ENCODE results near the gene BANK1.

Gene BANK1

DNA sequence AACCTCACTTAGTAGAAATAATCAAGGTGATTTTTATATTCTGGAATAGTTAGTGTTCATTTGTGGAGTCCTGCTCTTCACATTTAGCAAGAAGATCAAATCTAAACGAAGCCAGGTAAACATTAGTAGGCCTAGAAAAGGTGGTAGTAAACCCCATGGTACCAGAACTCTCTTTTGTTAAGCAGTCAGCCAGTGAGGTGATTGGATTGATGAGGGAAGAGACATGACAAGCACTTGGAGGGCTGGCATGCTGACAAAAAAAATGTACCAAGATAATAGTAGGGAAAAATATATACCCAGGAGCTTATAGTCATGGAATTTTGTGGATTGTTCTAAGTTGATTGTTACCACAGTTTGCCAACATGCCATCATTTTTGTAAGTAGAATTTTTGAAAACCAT, 163.8 kb downstream of the BANK1 start:
- no peak for DNase-seq

DNA sequence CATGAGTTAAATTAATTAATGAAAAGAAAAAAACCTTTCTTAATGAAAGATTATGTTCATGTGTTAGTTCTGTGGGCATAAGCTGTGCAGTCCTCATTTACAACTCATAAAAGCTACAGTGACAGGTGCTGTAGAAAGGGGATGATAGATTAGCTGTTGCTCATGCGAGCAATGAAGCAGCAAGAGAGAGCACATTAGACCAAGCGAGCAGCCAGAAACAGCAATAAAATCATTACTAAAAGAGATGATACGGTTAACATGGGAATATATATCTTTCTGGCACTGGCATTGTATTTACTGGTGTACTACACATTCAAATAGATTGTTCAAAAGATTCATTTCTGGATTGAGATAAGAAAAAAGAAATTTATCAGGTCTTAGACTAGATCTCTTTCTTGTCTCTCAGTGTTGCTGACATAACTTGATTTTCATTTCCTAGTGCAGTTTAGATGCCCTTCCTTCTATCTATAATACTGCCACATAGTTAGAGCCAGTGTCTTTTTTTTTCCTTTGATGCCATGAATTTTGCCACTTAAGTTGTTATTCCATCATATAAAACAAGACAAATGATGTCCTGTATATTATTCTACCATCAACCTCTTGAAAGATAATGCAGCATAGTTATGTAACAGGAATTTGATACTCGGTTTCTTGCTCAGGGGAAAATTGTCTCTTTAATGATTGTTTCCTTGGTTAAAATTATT, 164.6 kb downstream of the BANK1 start:
- H3K4me2 ChIP-seq (ENCODE audit: insufficient read depth, low read length), result no peak overlapping the region
- H3K9ac ChIP-seq (ENCODE audit: low read depth, low read length), result no peak overlapping the region
- H3K36me3 ChIP-seq (ENCODE audit: insufficient read depth, low read length), result no peaks in the 10 kb centered on the region
- H3K27ac ChIP-seq (ENCODE audit: low read length), result no peak overlapping the region
- H4K20me1 ChIP-seq (ENCODE audit: insufficient read depth, low read length), result no peaks in the 10 kb centered on the region
- H3K79me2 ChIP-seq (ENCODE audit: insufficient read depth, low read length), result no peaks in the 10 kb centered on the region
- no peak overlapping the region for H2AFZ ChIP-seq (ENCODE audit: low read depth, low read length)
- ATAC-seq (ENCODE audit: insufficient read depth, low read depth) (no peak), DNase-seq (no peak)
- no peak overlapping the region for H3K4me3 ChIP-seq (ENCODE audit: low read depth in 1 of 2, low read length in 2 of 2)
- H3K9me3 ChIP-seq (ENCODE audit: insufficient read depth, low read length, severe bottlenecking), result no peaks in the 10 kb centered on the region
- H3K4me1 ChIP-seq (ENCODE audit: insufficient read depth, low read length), result no peaks in the 10 kb centered on the region
- H3K27me3 ChIP-seq (ENCODE audit: insufficient read depth, low read length, poor library complexity), result peaks cover 3% of the 10 kb centered on the region
- no peak for TF ChIP-seq EZH2 (IDR thresholded peaks at IDR 0.05; ENCODE audit: borderline replicate concordance, low read depth, low read length, severe bottlenecking)
- TF ChIP-seq, protein P1, sequence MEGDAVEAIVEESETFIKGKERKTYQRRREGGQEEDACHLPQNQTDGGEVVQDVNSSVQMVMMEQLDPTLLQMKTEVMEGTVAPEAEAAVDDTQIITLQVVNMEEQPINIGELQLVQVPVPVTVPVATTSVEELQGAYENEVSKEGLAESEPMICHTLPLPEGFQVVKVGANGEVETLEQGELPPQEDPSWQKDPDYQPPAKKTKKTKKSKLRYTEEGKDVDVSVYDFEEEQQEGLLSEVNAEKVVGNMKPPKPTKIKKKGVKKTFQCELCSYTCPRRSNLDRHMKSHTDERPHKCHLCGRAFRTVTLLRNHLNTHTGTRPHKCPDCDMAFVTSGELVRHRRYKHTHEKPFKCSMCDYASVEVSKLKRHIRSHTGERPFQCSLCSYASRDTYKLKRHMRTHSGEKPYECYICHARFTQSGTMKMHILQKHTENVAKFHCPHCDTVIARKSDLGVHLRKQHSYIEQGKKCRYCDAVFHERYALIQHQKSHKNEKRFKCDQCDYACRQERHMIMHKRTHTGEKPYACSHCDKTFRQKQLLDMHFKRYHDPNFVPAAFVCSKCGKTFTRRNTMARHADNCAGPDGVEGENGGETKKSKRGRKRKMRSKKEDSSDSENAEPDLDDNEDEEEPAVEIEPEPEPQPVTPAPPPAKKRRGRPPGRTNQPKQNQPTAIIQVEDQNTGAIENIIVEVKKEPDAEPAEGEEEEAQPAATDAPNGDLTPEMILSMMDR (IDR thresholded peaks at IDR 0.05; ENCODE audit: borderline replicate concordance, extremely low read depth, low read length, poor library complexity, severe bottlenecking), result no peak

More for the DNA sequence above, 163.8 kb downstream of the BANK1 start:
- H3K27me3 ChIP-seq (ENCODE audit: insufficient read depth, low read length, poor library complexity), result peaks cover 3% of the 10 kb centered on the region
- ATAC-seq (ENCODE audit: insufficient read depth, low read depth), result no peak
- H3K27ac ChIP-seq (ENCODE audit: low read length), result no peak overlapping the region
- no peak overlapping the region for H3K4me2 ChIP-seq (ENCODE audit: insufficient read depth, low read length)
- no peaks in the 10 kb centered on the region for H4K20me1 ChIP-seq (ENCODE audit: insufficient read depth, low read length)
- H3K4me1 ChIP-seq (ENCODE audit: insufficient read depth, low read length), result no peaks in the 10 kb centered on the region
- H3K79me2 ChIP-seq (ENCODE audit: insufficient read depth, low read length), result no peaks in the 10 kb centered on the region
- H3K4me3 ChIP-seq (ENCODE audit: low read depth in 1 of 2, low read length in 2 of 2), result no peak overlapping the region
- no peak for TF ChIP-seq EZH2 (IDR thresholded peaks at IDR 0.05; ENCODE audit: borderline replicate concordance, low read depth, low read length, severe bottlenecking)
- TF ChIP-seq, protein P1 (IDR thresholded peaks at IDR 0.05; ENCODE audit: borderline replicate concordance, extremely low read depth, low read length, poor library complexity, severe bottlenecking), result no peak
- no peaks in the 10 kb centered on the region for H3K36me3 ChIP-seq (ENCODE audit: insufficient read depth, low read length)
- H3K9me3 ChIP-seq (ENCODE audit: insufficient read depth, low read length, severe bottlenecking), result no peaks in the 10 kb centered on the region
- H2AFZ ChIP-seq (ENCODE audit: low read depth, low read length), result no peak overlapping the region
- H3K9ac ChIP-seq (ENCODE audit: low read depth, low read length), result no peak overlapping the region

DNA sequence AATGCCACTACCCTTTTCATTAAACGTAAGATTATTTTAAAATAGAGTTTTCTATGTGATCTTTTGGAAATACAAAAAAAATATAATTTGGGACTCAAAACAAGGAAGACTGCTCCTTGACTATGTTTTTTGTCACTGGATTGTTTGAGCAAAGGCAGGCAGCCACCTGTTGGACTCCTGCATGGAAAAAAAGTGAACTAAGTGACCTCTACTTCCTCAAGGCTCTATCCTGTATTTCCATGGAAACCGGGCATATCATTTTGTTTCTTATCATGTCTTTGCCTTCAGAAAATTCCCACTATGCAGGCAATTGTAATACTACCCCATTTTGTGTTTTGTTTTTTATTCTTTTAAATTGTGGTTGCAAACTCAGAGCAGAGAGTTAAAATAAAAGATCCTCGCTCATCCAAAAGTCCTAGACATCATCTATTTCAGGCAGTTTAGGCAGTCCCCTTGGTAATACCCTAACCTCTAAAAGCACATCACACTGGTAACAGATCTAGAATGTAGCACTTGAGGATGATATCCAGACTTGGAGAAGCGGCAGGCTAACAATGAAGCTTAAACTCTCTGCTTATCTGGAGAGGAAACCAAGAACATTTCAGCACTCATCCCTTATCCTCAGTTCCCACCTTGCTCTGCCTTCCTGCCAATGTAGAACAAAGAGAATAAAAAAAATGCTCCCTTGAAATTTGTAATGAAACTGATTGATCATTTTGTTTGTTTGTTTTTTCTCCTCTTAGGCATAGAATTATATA, 165.7 kb downstream of the BANK1 start:
- Histone ChIP-seq H3K27ac (ENCODE audit: low read length) (no peak overlapping the region), H4K20me1 (ENCODE audit: insufficient read depth, low read length) (no peaks in the 10 kb centered on the region), H3K4me2 (ENCODE audit: insufficient read depth, low read length) (no peak overlapping the region), H3K4me1 (ENCODE audit: insufficient read depth, low read length) (no peaks in the 10 kb centered on the region), H2AFZ (ENCODE audit: low read depth, low read length) (no peak overlapping the region), H3K36me3 (ENCODE audit: insufficient read depth, low read length) (no peaks in the 10 kb centered on the region), H3K27me3 (ENCODE audit: insufficient read depth, low read length, poor library complexity) (peaks cover 3% of the 10 kb centered on the region), H3K9ac (ENCODE audit: low read depth, low read length) (no peak overlapping the region), H3K9me3 (ENCODE audit: insufficient read depth, low read length, severe bottlenecking) (no peaks in the 10 kb centered on the region), H3K79me2 (ENCODE audit: insufficient read depth, low read length) (no peaks in the 10 kb centered on the region), H3K4me3 (ENCODE audit: low read depth in 1 of 2, low read length in 2 of 2) (no peak overlapping the region)
- DNase-seq (no peak), ATAC-seq (ENCODE audit: insufficient read depth, low read depth) (no peak)
- no peak for TF ChIP-seq EZH2 (IDR thresholded peaks at IDR 0.05; ENCODE audit: borderline replicate concordance, low read depth, low read length, severe bottlenecking)
- TF ChIP-seq, protein P1 (IDR thresholded peaks at IDR 0.05; ENCODE audit: borderline replicate concordance, extremely low read depth, low read length, poor library complexity, severe bottlenecking), result no peak
